ENCODE data around the gene RPS23. TPM values are rescaled to one million over a fixed set of nuclear protein-coding genes. Genes with fewer than 3 reads are reported as not detected.
"Not testable (repeated sequence)": the region's sequence is repeated elsewhere in the genome, so short reads cannot be mapped to it uniquely, and the experiment has no call there.

Gene RPS23
- total and polyA plus RNA-seq, 4 donors: 1,344 to 3,154 (median 1,636) TPM

GRCh38 chr5:82276800-82277612 lies 1.1 kb downstream of the RPS23 start:
- peak overlapping the region; percentile 92 for H3K4me3 ChIP-seq (ENCODE audit: low read depth, low read length)

GRCh38 chr5:82275216-82275664 lies 2.9 kb downstream of the RPS23 start:
- WGBS (ENCODE audit: insufficient coverage): no CpG with 5 or more reads among the region's 1 CpG
- H3K4me1 ChIP-seq (ENCODE audit: control insufficient read depth, insufficient read depth, low read length): peaks cover 11% of the 10 kb centered on the region
- no peak overlapping the region for H3K4me3 ChIP-seq (ENCODE audit: low read depth, low read length)
- no peak for DNase-seq (ENCODE audit: low read depth in 4 of 6, low spot score in 6 of 6)
- H3K27ac ChIP-seq (ENCODE audit: low read depth, low read length): no peak overlapping the region
- no peaks in the 10 kb centered on the region for H3K27me3 ChIP-seq (ENCODE audit: control insufficient read depth, insufficient read depth, low read length)
- H3K9me3 ChIP-seq (ENCODE audit: control insufficient read depth, insufficient read depth, low read length): no peaks in the 10 kb centered on the region
- peaks cover 22% of the 10 kb centered on the region for H3K36me3 ChIP-seq (ENCODE audit: control insufficient read depth, insufficient read depth, low read length)

More at GRCh38 chr5:82276800-82277612, 1.1 kb downstream of the RPS23 start:
- no peaks in the 10 kb centered on the region for H3K9me3 ChIP-seq (ENCODE audit: control insufficient read depth, insufficient read depth, low read length)
- H3K4me1 ChIP-seq (ENCODE audit: control insufficient read depth, insufficient read depth, low read length): peaks cover 11% of the 10 kb centered on the region
- no peak overlapping the region for H3K27ac ChIP-seq (ENCODE audit: low read depth, low read length)
- DNase-seq (ENCODE audit: low read depth in 4 of 6, low spot score in 6 of 6): no peak
- H3K27me3 ChIP-seq (ENCODE audit: control insufficient read depth, insufficient read depth, low read length): no peaks in the 10 kb centered on the region
- WGBS (ENCODE audit: insufficient coverage): 29% methylated on average over 4 of the region's 11 CpGs
- peaks cover 22% of the 10 kb centered on the region for H3K36me3 ChIP-seq (ENCODE audit: control insufficient read depth, insufficient read depth, low read length)

GRCh38 chr5:82274343-82275211 lies 3.6 kb downstream of the RPS23 start:
- Histone ChIP-seq H3K4me1 (ENCODE audit: control insufficient read depth, insufficient read depth, low read length) (peaks cover 11% of the 10 kb centered on the region), H3K9me3 (ENCODE audit: control insufficient read depth, insufficient read depth, low read length) (no peaks in the 10 kb centered on the region), H3K27ac (ENCODE audit: low read depth, low read length) (no peak overlapping the region), H3K27me3 (ENCODE audit: control insufficient read depth, insufficient read depth, low read length) (no peaks in the 10 kb centered on the region), H3K36me3 (ENCODE audit: control insufficient read depth, insufficient read depth, low read length) (peaks cover 22% of the 10 kb centered on the region), H3K4me3 (ENCODE audit: low read depth, low read length) (no peak overlapping the region)
- DNase-seq (ENCODE audit: low read depth in 4 of 6, low spot score in 6 of 6): no peak
- 74% methylated on average over 29 of the region's 31 CpGs for WGBS (ENCODE audit: insufficient coverage)

- not testable (repeated sequence) for H3K27me3 ChIP-seq (ENCODE audit: control insufficient read depth, insufficient read depth, low read length); DNase-seq (ENCODE audit: low read depth in 4 of 6, low spot score in 6 of 6); H3K27ac ChIP-seq (ENCODE audit: low read depth, low read length); H3K4me1 ChIP-seq (ENCODE audit: control insufficient read depth, insufficient read depth, low read length); H3K4me3 ChIP-seq (ENCODE audit: low read depth, low read length); H3K9me3 ChIP-seq (ENCODE audit: control insufficient read depth, insufficient read depth, low read length)
- H3K36me3 ChIP-seq (ENCODE audit: control insufficient read depth, insufficient read depth, low read length): peaks cover 22% of the 10 kb centered on the region
- no CpG with 5 or more reads among the region's 4 CpGs for WGBS (ENCODE audit: insufficient coverage)
Observed at GRCh38 chr5:82273426-82273825, 4.7 kb downstream of the RPS23 start.

GRCh38 chr5:82272571-82273356 lies 5.4 kb downstream of the RPS23 start:
- not testable (repeated sequence) for DNase-seq (ENCODE audit: low read depth in 4 of 6, low spot score in 6 of 6); H3K27ac ChIP-seq (ENCODE audit: low read depth, low read length); H3K9me3 ChIP-seq (ENCODE audit: control insufficient read depth, insufficient read depth, low read length); H3K27me3 ChIP-seq (ENCODE audit: control insufficient read depth, insufficient read depth, low read length); H3K4me3 ChIP-seq (ENCODE audit: low read depth, low read length); H3K4me1 ChIP-seq (ENCODE audit: control insufficient read depth, insufficient read depth, low read length)
- peaks cover 22% of the 10 kb centered on the region for H3K36me3 ChIP-seq (ENCODE audit: control insufficient read depth, insufficient read depth, low read length)
- WGBS (ENCODE audit: insufficient coverage): 91% methylated on average over 23 of the region's 24 CpGs

- WGBS (ENCODE audit: insufficient coverage): no CpG with 5 or more reads among the region's 2 CpGs
- H3K27ac ChIP-seq (ENCODE audit: low read depth, low read length); H3K9me3 ChIP-seq (ENCODE audit: control insufficient read depth, insufficient read depth, low read length); H3K4me1 ChIP-seq (ENCODE audit: control insufficient read depth, insufficient read depth, low read length); H3K36me3 ChIP-seq (ENCODE audit: control insufficient read depth, insufficient read depth, low read length); DNase-seq (ENCODE audit: low read depth in 4 of 6, low spot score in 6 of 6); H3K27me3 ChIP-seq (ENCODE audit: control insufficient read depth, insufficient read depth, low read length); H3K4me3 ChIP-seq (ENCODE audit: low read depth, low read length): not testable (repeated sequence)
Observed at GRCh38 chr5:82269363-82269762, 8.8 kb downstream of the RPS23 start.

- H3K27ac ChIP-seq (ENCODE audit: low read depth, low read length); H3K27me3 ChIP-seq (ENCODE audit: control insufficient read depth, insufficient read depth, low read length); DNase-seq (ENCODE audit: low read depth in 4 of 6, low spot score in 6 of 6); H3K36me3 ChIP-seq (ENCODE audit: control insufficient read depth, insufficient read depth, low read length); H3K4me3 ChIP-seq (ENCODE audit: low read depth, low read length); H3K9me3 ChIP-seq (ENCODE audit: control insufficient read depth, insufficient read depth, low read length); H3K4me1 ChIP-seq (ENCODE audit: control insufficient read depth, insufficient read depth, low read length): not testable (repeated sequence)
- no CpG with 5 or more reads among the region's 9 CpGs for WGBS (ENCODE audit: insufficient coverage)
Observed at GRCh38 chr5:82267297-82267933, 10.7 kb downstream of the RPS23 start.

GRCh38 chr5:82265047-82265446 lies 13.1 kb downstream of the RPS23 start:
- H3K27me3 ChIP-seq (ENCODE audit: control insufficient read depth, insufficient read depth, low read length): no peaks in the 10 kb centered on the region
- H3K4me3 ChIP-seq (ENCODE audit: low read depth, low read length): no peak overlapping the region
- no peaks in the 10 kb centered on the region for H3K4me1 ChIP-seq (ENCODE audit: control insufficient read depth, insufficient read depth, low read length)
- H3K9me3 ChIP-seq (ENCODE audit: control insufficient read depth, insufficient read depth, low read length): no peaks in the 10 kb centered on the region
- DNase-seq (ENCODE audit: low read depth in 4 of 6, low spot score in 6 of 6): no peak
- WGBS (ENCODE audit: insufficient coverage): no CpG with 5 or more reads among the region's 4 CpGs
- H3K27ac ChIP-seq (ENCODE audit: low read depth, low read length): no peak overlapping the region
- H3K36me3 ChIP-seq (ENCODE audit: control insufficient read depth, insufficient read depth, low read length): no peaks in the 10 kb centered on the region

All from spinal cord (tissue), 10 donors.